ENCODE measurements around the gene OR6C76. TPM values are rescaled to one million over a fixed set of nuclear protein-coding genes. Genes with fewer than 3 reads are reported as not detected.
"Not testable (repeated sequence)": the region's sequence is repeated elsewhere in the genome, so short reads cannot be mapped to it uniquely, and the experiment has no call there.

OR6C76 gene
- total RNA-seq (not detected), polyA plus RNA-seq (not detected), total RNA-seq (0 reads per million in 6 experiments)

- H3K9me3 Mint-ChIP-seq, result peaks cover 0 to 2% (median 0%) of the 10 kb centered on the region in 9 donors
- POLR2A ChIA-PET, result no interaction called here
These were observed at the start of gene OR6C76 for GRCh38 chr12:55425954-55426353. Gene OR6C76 (plus strand): TSS chr12:55426254. CDS start chr12:55426254, 0 bp downstream.

GRCh38 chr12:55385891-55386290, 40.2 kb upstream of the OR6C76 start:
- ATAC-seq (no peak), DNase-seq (no peak)
- Mint-ChIP-seq H3K36me3 (no peaks in the 10 kb centered on the region), H3K27ac (no peak overlapping the region), H3K9me3 (no peaks in the 10 kb centered on the region), H3K27me3 (peaks cover 2 to 21% (median 8%) of the 10 kb centered on the region in 5 donors), H3K4me1 (peaks cover 0 to 3% (median 0%) of the 10 kb centered on the region in 4 donors), H3K4me3 (no peak overlapping the region)
- POLR2A ChIA-PET, result no interaction called here

More at GRCh38 chr12:55425954-55426353, at the start of gene OR6C76:
- Mint-ChIP-seq H3K36me3 (peaks cover 0 to 2% (median 0%) of the 10 kb centered on the region in 3 donors), H3K4me1 (no peaks in the 10 kb centered on the region), H3K4me3 (no peak within 1 kb of the TSS), H3K27ac (no peak within 1 kb of the TSS), H3K27me3 (peaks cover 10 to 35% (median 16%) of the 10 kb centered on the region in 5 donors)
- no peak for ATAC-seq
- no peak for DNase-seq

GRCh38 chr12:55392032-55392795, 33.8 kb upstream of the OR6C76 start:
- DNase-seq (no peak), ATAC-seq (no peak)
- H3K4me3 Mint-ChIP-seq, result no peak overlapping the region
- no peaks in the 10 kb centered on the region for H3K36me3 Mint-ChIP-seq
- POLR2A ChIA-PET, result no interaction called here
- H3K27ac Mint-ChIP-seq, result no peak overlapping the region
- H3K9me3 Mint-ChIP-seq, result no peaks in the 10 kb centered on the region
- peaks cover 0 to 21% (median 12%) of the 10 kb centered on the region in 5 donors for H3K27me3 Mint-ChIP-seq
- no peaks in the 10 kb centered on the region for H3K4me1 Mint-ChIP-seq

GRCh38 chr12:55396326-55396725, 29.7 kb upstream of the OR6C76 start:
- Mint-ChIP-seq H3K9me3 (no peaks in the 10 kb centered on the region), H3K27ac (no peak overlapping the region), H3K36me3 (no peaks in the 10 kb centered on the region), H3K4me1 (no peaks in the 10 kb centered on the region), H3K4me3 (no peak overlapping the region), H3K27me3 (peaks cover 3 to 33% (median 16%) of the 10 kb centered on the region in 5 donors)
- DNase-seq, result no peak
- no peak for ATAC-seq
- POLR2A ChIA-PET, result no interaction called here

- POLR2A ChIA-PET, result no interaction called here
- no peaks in the 10 kb centered on the region for H3K4me1 Mint-ChIP-seq
- DNase-seq (no peak), ATAC-seq (no peak)
- H3K4me3 Mint-ChIP-seq, result no peak within 1 kb of the TSS
- H3K27ac Mint-ChIP-seq, result no peak within 1 kb of the TSS
- no peaks in the 10 kb centered on the region for H3K36me3 Mint-ChIP-seq
- H3K9me3 Mint-ChIP-seq, result peaks cover 0 to 4% (median 0%) of the 10 kb centered on the region in 9 donors
- peaks cover 7 to 38% (median 12%) of the 10 kb centered on the region in 5 donors for H3K27me3 Mint-ChIP-seq
These were observed 25.8 kb upstream of the OR6C76 start, which contains the start of gene OR6C65 for GRCh38 chr12:55400229-55400628. Gene OR6C65 (plus strand): TSS chr12:55400529. CDS start chr12:55400529, 0 bp downstream.

GRCh38 chr12:55407866-55408265, 18.2 kb upstream of the OR6C76 start:
- peaks cover 4 to 21% (median 16%) of the 10 kb centered on the region in 5 donors for H3K27me3 Mint-ChIP-seq
- DNase-seq, result no peak
- H3K36me3 Mint-ChIP-seq, result peaks cover 0 to 6% (median 3%) of the 10 kb centered on the region in 3 donors
- no peak overlapping the region for H3K27ac Mint-ChIP-seq
- POLR2A ChIA-PET, result no interaction called here
- no peak for ATAC-seq
- H3K4me3 Mint-ChIP-seq, result no peak overlapping the region
- H3K4me1 Mint-ChIP-seq, result no peaks in the 10 kb centered on the region
- H3K9me3 Mint-ChIP-seq, result peaks cover 0 to 13% (median 2%) of the 10 kb centered on the region in 9 donors

- H3K27ac Mint-ChIP-seq, H3K36me3 Mint-ChIP-seq, H3K4me3 Mint-ChIP-seq, H3K4me1 Mint-ChIP-seq, ATAC-seq, DNase-seq, POLR2A ChIA-PET: not testable (repeated sequence)
- peaks cover 0 to 13% (median 2%) of the 10 kb centered on the region in 9 donors for H3K9me3 Mint-ChIP-seq
- peaks cover 6 to 26% (median 12%) of the 10 kb centered on the region in 5 donors for H3K27me3 Mint-ChIP-seq
These were observed 16.9 kb upstream of the OR6C76 start for GRCh38 chr12:55409133-55409532.

GRCh38 chr12:55412138-55412537, 13.9 kb upstream of the OR6C76 start:
- ATAC-seq, POLR2A ChIA-PET, DNase-seq, H3K27ac Mint-ChIP-seq, H3K36me3 Mint-ChIP-seq, H3K4me1 Mint-ChIP-seq, H3K4me3 Mint-ChIP-seq: not testable (repeated sequence)
- Mint-ChIP-seq H3K9me3 (peaks cover 0 to 13% (median 2%) of the 10 kb centered on the region in 9 donors), H3K27me3 (peaks cover 24 to 52% (median 25%) of the 10 kb centered on the region in 5 donors)

- H3K4me3 Mint-ChIP-seq, result peak overlapping the region in 1 of 10 donors; percentile 19
- ATAC-seq, POLR2A ChIA-PET, H3K27ac Mint-ChIP-seq, H3K4me1 Mint-ChIP-seq, DNase-seq, H3K36me3 Mint-ChIP-seq, H3K9me3 Mint-ChIP-seq: not testable (repeated sequence)
- peaks cover 26 to 57% (median 35%) of the 10 kb centered on the region in 5 donors for H3K27me3 Mint-ChIP-seq
These were observed 12.3 kb upstream of the OR6C76 start for GRCh38 chr12:55413498-55414388.

- ATAC-seq, POLR2A ChIA-PET, H3K9me3 Mint-ChIP-seq, H3K36me3 Mint-ChIP-seq, DNase-seq, H3K4me1 Mint-ChIP-seq, H3K27ac Mint-ChIP-seq: not testable (repeated sequence)
- peak overlapping the region in 1 of 10 donors; percentile 19 for H3K4me3 Mint-ChIP-seq
- peaks cover 32 to 61% (median 38%) of the 10 kb centered on the region in 5 donors for H3K27me3 Mint-ChIP-seq
These were observed 11.6 kb upstream of the OR6C76 start for GRCh38 chr12:55414396-55414823.

GRCh38 chr12:55414889-55415288, 11.2 kb upstream of the OR6C76 start:
- H3K36me3 Mint-ChIP-seq, POLR2A ChIA-PET, DNase-seq, H3K9me3 Mint-ChIP-seq, H3K4me1 Mint-ChIP-seq: not testable (repeated sequence)
- peaks cover 32 to 66% (median 42%) of the 10 kb centered on the region in 5 donors for H3K27me3 Mint-ChIP-seq
- peak overlapping the region in 7 of 10 donors; percentile 6 to 57 (median 32) for H3K4me3 Mint-ChIP-seq
- ATAC-seq, result peak; percentile 70 to 93
- H3K27ac Mint-ChIP-seq, result peak overlapping the region in 1 of 10 donors; percentile 58

- Mint-ChIP-seq H3K4me3 (no peak overlapping the region), H3K9me3 (peaks cover 0 to 4% (median 0%) of the 10 kb centered on the region in 9 donors), H3K27me3 (peaks cover 34 to 69% (median 48%) of the 10 kb centered on the region in 5 donors), H3K36me3 (peaks cover 0 to 5% (median 0%) of the 10 kb centered on the region in 3 donors), H3K27ac (no peak overlapping the region), H3K4me1 (peaks cover 1 to 7% (median 3%) of the 10 kb centered on the region in 4 donors)
- no peak for DNase-seq
- POLR2A ChIA-PET, result no interaction called here
- no peak for ATAC-seq
These were observed 9.1 kb upstream of the OR6C76 start for GRCh38 chr12:55416961-55417360.
